ENCODE results near the gene PKD1L1.
"Not testable (repeated sequence)": the region's sequence is repeated elsewhere in the genome, so short reads cannot be mapped to it uniquely, and the experiment has no call there.

The PKD1L1 gene

DNA sequence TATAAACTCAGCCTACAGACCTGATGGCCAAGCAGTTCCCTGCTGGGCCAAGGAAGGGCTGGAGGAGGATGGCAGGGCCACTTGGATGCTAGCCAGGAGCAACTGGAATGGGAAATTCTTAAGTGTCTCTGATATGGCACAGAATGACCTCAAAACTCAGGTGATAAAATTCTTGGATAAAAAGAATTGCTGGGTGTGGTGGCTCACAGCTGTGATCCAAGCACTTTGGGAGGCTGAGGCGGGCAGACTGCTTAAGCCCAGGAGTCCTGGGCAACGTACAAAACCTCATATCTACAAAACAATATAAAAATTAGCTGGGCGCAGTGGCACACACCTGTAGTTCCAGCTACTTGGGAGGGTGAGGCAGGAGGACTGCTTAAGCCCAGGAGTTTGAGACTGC is 14.0 kb upstream of the PKD1L1 start:
- DNase-seq (ENCODE audit: low spot score): no peak

- no peak for DNase-seq (ENCODE audit: low spot score)
Measured at GRCh38 chr7:47957156-47957555, 8.9 kb upstream of the PKD1L1 start.

DNA sequence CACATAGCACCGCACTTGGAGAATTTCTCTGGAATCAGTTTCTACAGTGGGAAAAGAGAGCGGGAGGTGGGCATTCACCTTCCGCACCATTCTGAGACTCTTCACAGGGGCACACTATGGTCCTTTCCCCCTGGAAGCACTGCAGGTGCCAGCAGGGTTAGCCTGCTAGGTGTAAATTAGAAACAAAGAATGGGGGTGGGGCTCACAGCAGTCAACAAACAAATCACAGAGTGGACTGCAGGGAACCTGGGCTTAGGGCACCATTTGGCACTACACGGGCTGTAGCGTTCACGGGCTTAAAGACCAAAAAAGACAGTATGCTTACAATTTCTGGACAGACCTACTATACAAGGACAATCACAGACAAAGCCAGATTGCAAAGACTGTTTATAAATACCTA is 8.0 kb upstream of the PKD1L1 start:
- DNase-seq (ENCODE audit: low spot score): no peak

DNA sequence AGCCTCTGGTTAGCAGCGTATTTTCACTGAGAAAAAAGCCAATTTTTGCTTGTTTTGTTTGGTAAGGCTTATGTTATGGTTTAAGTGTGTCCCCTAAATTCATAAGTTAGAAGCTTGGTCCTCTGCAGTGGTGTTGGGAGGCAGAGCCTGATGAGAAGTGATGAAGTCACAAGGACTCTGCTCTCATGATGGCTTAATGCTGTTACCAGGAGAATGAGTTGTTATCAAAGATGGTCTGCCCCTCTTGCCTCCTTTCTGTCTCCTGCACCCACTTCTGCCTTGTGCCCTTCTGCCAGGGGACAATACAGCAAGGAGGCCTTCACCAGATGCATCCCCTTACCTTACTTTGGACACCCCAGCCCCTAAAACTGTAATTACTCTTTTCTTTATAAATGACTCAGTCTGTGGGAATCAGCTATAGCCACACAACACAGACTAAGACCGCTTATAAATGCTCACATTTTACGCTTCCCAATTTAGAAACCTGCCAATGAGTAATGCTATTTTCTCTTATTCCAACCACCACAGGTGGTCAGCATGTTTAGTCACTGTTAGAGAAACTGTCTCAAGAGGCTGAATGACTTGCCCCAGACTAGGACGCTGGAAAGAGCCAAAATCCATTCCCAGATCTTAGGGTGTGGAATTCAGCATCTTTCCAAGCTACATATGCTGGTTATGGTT is 6.1 kb upstream of the PKD1L1 start:
- no peak for DNase-seq (ENCODE audit: low spot score)

DNA sequence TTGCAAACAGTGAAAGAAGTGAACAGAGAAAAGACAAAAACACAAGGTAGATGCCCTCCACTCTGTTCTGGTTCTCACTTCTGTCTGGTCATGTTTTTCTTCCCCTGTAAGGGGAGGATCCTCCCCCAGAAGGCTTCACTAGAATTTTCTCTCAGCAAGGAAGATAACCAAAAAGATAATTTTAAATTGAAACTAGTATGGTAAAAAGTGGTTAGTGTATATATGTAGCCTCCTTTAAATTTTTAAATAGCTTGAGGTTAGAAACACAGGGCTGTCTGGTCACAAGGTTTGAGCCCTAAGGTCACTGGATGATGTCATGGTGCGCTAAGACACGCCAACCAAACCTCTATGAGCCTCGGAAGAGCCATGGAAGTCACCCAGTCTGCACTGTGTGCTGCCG is 5.6 kb upstream of the PKD1L1 start:
- DNase-seq (ENCODE audit: low spot score): no peak

DNA sequence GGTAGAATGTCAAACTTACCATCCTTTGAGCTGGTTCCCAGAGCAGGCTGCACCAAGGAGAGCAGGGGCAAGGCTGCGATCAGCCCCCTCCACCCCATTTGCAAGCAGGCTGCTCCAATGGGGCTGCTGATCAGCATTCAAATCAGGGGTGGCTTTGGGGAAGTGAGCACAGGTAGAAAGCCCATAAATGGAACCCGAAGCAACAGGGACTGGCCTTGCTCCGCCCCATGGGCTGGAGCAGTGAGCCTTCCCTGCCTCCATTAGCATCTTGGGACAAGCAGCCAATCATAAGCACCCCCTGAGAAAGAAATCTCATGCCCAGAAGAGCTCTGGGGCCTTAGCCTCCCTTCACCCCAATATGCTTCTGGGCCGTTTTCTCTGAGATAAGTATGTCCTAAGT is 4.0 kb upstream of the PKD1L1 start:
- no peak for DNase-seq (ENCODE audit: low spot score)

GRCh38 chr7:47951374-47951773 is 3.1 kb upstream of the PKD1L1 start:
- DNase-seq (ENCODE audit: low spot score): no peak

GRCh38 chr7:47950714-47951113 is 2.4 kb upstream of the PKD1L1 start:
- DNase-seq (ENCODE audit: low spot score): peak; percentile 31

GRCh38 chr7:47949703-47950102 is 1.4 kb upstream of the PKD1L1 start:
- DNase-seq (ENCODE audit: low spot score): no peak

DNA sequence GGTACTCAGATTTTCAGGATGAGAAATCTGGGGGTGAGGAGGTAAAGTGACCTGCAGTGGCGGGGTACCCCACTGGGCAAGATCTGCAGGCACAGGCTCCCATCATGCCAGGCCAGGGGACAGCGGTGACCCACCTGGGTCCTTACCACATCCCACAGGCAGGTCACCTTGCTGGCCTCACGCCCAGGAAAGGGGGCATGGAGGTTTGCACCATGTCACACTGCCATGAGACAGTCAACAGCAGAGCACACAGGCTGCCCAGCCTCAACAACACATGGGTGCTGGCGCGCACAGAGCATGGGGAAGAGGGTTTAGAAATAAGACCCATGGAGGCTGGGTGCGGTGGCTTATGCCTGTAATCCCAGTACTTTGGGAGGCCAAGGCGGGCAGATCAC is 914 bp downstream of the PKD1L1 start:
- no peak for DNase-seq (ENCODE audit: low spot score)

DNA sequence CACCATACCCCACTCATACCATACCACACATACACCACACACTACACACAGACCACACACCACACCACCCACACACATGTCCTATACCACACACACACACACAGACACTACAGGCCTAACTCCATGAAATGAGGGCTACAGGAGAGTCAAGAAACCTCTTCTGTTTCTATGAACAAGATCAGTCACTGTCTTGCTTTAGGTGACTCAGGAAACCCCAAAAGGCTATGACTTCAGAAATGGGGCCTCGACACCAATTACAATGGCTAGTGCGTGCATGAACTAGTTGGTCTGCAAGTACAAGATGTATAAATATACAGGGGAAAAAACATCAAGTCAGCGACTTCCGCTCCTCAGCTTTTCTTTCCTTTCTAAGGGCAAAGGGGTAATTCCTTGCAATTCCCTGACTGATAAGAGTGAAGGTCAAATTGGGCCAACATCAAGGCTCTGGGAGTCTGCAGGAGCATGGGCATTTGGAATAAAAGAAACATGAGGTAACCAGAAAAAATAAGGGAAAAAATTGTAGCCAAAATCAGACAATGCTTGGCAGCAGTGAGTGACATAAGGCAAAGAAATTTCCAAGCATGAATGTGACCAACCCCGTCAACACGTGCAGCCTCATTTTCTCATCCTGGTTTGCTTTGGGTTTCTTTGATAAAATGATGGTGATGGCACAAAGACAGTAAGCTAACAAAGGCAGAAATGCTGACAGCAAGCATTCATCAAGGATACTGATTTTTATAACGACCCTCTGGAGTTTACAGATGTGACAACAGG is 1.5 kb downstream of the PKD1L1 start:
- no peak for DNase-seq (ENCODE audit: low spot score)

DNA sequence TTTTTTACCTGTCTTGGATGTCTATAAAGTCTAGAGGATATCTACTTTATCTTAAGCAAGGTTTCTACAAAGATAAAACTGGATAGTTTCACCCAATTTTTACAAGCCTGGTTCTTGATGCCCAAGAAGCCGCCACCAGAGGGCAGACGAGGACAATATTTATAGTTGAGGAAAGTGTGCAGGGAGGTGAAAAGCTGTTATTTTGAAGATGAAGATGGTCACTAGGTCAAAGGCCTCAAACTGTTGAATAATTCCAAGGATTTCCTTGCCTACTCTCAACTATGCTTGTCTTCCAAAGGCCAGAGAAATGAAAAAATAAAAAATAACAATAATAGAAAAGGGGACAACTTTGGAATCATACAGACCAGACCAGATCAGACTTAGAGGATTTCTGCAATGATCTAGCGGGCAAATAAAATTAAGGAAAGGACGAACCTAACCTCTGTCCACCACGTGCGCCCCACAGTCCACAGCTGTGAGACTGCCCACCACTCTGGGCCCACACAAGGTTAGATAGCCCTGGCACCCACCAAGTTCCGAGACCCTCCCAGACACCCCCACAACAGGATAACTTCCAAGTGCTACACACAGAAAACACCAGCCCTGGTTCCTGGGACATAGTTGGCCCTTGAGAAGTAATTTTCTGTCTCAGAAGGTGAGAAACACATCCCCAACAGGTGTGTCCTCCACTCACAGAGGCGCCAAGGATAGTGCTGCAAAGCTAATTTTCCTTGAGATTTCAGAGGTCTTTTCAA is 2.8 kb downstream of the PKD1L1 start:
- DNase-seq (ENCODE audit: low spot score): peak; percentile 76

- DNase-seq (ENCODE audit: low spot score): no peak
Measured at GRCh38 chr7:47944536-47945260, 3.6 kb downstream of the PKD1L1 start.

DNA sequence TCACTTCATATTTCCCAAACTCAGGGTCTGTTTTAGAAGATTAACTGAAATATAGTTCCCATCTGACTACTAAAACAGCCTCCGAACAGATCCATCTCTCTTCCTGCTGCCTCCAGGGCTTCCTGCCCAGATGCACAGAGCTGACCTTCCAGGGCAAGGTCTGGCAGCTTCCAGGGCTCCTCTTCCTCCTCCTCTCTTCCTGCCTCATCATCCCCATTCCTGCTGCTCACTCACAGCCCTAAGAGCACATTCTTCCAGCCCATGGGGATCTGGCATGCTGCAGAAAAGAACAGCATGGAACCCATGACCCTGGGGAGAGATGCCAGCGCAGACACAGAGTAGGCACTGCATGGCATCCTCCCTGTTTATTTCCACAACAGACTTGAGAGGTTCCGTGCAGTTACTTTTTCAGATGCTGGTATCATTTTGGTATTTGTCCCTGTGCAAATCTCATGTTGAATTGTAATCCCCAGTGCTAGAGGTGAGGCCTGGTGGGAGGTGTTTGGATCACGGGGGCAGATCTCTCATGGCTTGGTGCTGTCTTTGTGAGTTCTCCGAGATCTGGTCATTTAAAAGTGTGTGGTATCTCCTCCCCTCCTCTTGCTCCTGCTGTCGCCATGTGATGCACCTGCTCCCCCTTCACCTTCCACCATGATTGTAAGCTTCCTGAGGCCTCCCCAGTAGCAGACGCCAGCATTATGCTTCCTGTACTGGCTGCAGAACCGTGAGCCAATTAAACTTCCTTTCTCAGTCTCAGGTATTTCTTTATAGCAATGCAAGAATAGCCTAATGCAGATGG is 4.4 kb downstream of the PKD1L1 start:
- DNase-seq (ENCODE audit: low spot score): no peak

DNA sequence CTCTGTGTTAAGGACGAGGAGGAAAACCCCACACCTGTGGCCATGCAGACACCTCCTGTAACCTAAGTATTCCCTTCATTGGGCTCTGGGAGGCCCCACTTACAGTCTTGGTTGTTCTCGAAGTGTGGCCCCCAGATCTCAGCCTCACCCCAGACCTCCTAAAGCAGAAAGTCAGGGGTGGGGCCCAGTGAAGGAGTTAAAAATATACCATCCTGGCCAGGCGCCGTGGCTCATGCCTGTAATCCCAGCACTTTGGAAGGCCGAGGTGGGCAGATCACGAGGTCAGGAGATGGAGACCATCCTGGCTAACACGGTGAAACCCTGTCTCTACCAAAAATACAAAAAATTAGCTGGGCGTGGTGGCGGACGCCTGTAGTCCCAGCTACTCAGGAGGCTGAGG is 5.6 kb downstream of the PKD1L1 start:
- not testable (repeated sequence) for DNase-seq (ENCODE audit: low spot score)

DNA sequence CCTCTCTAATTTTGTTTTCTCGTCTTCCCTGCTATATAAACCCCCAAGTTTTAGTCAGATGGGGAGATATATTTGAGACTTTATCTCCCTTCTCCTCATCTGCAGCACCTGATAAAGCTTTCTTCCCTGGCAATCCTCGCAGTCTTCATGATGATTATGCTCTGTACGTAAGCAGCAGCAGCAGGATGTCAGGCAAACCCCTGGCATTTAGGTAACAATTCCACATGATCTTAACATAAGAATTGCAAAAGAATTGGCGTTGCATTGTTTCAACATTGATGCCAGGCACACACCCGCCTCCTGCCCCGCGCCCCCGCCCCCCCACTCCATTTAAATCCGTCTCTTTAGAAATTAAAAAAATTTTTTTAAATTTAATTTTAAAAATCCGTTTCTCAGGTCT is 6.1 kb downstream of the PKD1L1 start:
- DNase-seq (ENCODE audit: low spot score): no peak

DNA sequence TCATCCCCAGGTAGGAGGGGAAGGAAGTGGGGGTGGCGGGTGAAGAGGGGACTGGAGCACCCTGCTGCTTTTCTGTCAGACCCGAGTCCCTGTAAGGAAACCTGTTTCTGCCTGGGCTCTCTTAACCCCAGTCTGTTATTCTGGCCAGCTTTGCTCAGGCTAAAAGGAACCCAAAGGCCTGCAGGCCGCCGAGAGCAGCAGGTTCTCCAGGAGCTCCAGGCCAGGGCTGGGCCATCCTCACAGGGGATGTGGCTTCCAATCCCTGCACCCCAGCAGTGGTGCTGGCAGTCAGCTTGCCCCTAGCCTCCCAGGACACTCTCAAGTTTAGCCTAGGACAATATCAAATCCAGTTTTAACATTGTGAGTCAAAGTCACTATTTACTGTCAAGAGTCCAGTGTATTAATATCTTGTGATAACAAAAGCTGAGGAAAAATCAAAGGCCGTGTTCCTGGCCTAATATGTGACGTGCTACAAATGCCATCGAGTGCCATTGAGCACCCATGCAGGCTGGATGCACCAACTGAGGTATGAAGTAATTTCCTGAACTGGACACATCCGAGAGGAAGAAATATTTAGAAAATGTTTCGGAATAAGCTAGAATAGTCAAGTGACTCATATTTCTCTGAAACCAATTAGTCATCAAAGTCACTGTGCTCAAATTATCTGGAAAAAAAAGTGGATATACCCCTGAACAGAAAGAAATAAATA is 7.0 kb downstream of the PKD1L1 start:
- DNase-seq (ENCODE audit: low spot score): no peak

- peak; percentile 75 for DNase-seq (ENCODE audit: low spot score)
Measured at GRCh38 chr7:47940088-47941013, 7.9 kb downstream of the PKD1L1 start.

GRCh38 chr7:47939425-47940036 is 8.7 kb downstream of the PKD1L1 start:
- DNase-seq (ENCODE audit: low spot score): no peak

Measured in LoVo (cell line).